A549 (cell line): Measurements from ENCODE around the gene TCTN2. TPM values are rescaled to one million over a fixed set of nuclear protein-coding genes. Genes with fewer than 3 reads are reported as not detected.

Source experiments
- ATAC-seq, 2 experiments: fragments of 200-7000 bp in 1 of 2; fragments of >200 bp in 1 of 2; cut with Nextera tagmentation in 1 of 2; cut with Tn5 transposase in 1 of 2; 3 replicates each; pipeline versions ENCODE4 v1.8.0 to v1.9.1; 2018 to 2020; ENCODE audit warnings: mild to moderate bottlenecking in 1 of 2, moderate library complexity in 1 of 2
- CTCF ChIA-PET: fragments of 300-600 bp; sonication (Branson Sonifier 250); formaldehyde crosslinking; extraction: SDS; loops from one replicate; lab custom pipeline; 2021; ENCODE audit warnings: antibody characterized with exemption, inconsistent platforms; lab: Yijun Ruan, JAX
- POLR2A ChIA-PET: fragments of 350-600 bp; formaldehyde crosslinking; extraction: SDS; loops from one replicate; lab custom pipeline; 2021; ENCODE audit warnings: antibody characterized with exemption, inconsistent platforms; lab: Yijun Ruan, JAX
- DNase-seq, 2 experiments: peaks; one replicate each; pipeline versions ENCODE4 v3.0.0 to v3.0.0-alpha.2; 2011 to 2016; ENCODE audit warnings: low read depth in 1 of 2, low spot score in 1 of 2
- FAIRE-seq: peaks from 2 replicates; lab custom pipeline; 2011; peaks lifted over from hg19 to GRCh38; lab: Jason Lieb, UNC
- H3K27ac ChIP-seq, 2 experiments: fragments of >200 bp; sonication (Bioruptor Twin); formaldehyde crosslinking; 3 replicates each; pipeline ENCODE4 v1.5.1; 2016 to 2017
- H3K4me1 ChIP-seq: fragments of >200 bp; sonication (Bioruptor Twin); formaldehyde crosslinking; 3 replicates; pipeline ENCODE4 v1.6.1; 2016
- H3K4me2 ChIP-seq: fragments of >200 bp; sonication (Bioruptor Twin); formaldehyde crosslinking; 3 replicates; pipeline ENCODE4 v1.6.1; 2016
- H3K4me3 ChIP-seq: fragments of >200 bp; sonication (Bioruptor Twin); formaldehyde crosslinking; 3 replicates; pipeline ENCODE4 v1.5.1; 2016
- H3K9me3 ChIP-seq: fragments of >200 bp; sonication (Bioruptor Twin); formaldehyde crosslinking; 3 replicates; pipeline ENCODE4 v1.6.1; 2016
- BHLHE40 ChIP-seq: IDR thresholded peaks from 2 replicates; pipeline ENCODE4 v1.6.1; 2012; ENCODE audit warnings: low read depth, low read length, inconsistent platforms
- CBX2 ChIP-seq: fragments of 200-600 bp; sonication (generic); IDR thresholded peaks from 2 replicates; pipeline ENCODE4 v1.6.1; 2016; ENCODE audit warnings: low read depth, mild to moderate bottlenecking, borderline replicate concordance
- CBX8 ChIP-seq: fragments of 200-600 bp; sonication (generic); IDR thresholded peaks from 2 replicates; pipeline ENCODE4 v1.6.1; 2016
- CHD4 ChIP-seq: fragments of 200-600 bp; sonication (generic); IDR thresholded peaks from 2 replicates; pipeline ENCODE4 v1.6.1; 2016; ENCODE audit warnings: antibody characterized with exemption, mild to moderate bottlenecking, borderline replicate concordance
- EHF ChIP-seq: fragments of 250-450 bp; sonication (Bioruptor Pico); IDR thresholded peaks from 2 replicates; pipeline ENCODE4 v1.5.0; 2020; ENCODE audit warnings: mild to moderate bottlenecking
- EHMT2 ChIP-seq: fragments of 200-600 bp; sonication (generic); IDR thresholded peaks from 2 replicates; pipeline ENCODE4 v1.6.1; 2016; ENCODE audit warnings: antibody characterized with exemption, low read depth, mild to moderate bottlenecking, moderate library complexity
- ESRRA ChIP-seq: fragments of 150-350 bp; IDR thresholded peaks from 2 replicates; pipeline ENCODE4 v1.6.1; 2014; ENCODE audit warnings: mild to moderate bottlenecking, low read length, borderline replicate concordance
- FOXS1 ChIP-seq: fragments of 250-450 bp; sonication (Bioruptor Pico); IDR thresholded peaks from 2 replicates; pipeline ENCODE4 v1.5.0; 2020; ENCODE audit warnings: mild to moderate bottlenecking, moderate library complexity
- GATA3 ChIP-seq: IDR thresholded peaks from 2 replicates; pipeline ENCODE4 v1.6.1; 2012; ENCODE audit warnings: borderline replicate concordance
- HEYL ChIP-seq: fragments of 250-450 bp; sonication (Bioruptor Pico); IDR thresholded peaks from 2 replicates; pipeline ENCODE4 v1.8.0; 2021; ENCODE audit warnings: mild to moderate bottlenecking, moderate library complexity
- HOXA7 ChIP-seq: fragments of 250-450 bp; sonication (Bioruptor Pico); IDR thresholded peaks from 2 replicates; pipeline ENCODE4 v1.5.0; 2020; ENCODE audit warnings: mild to moderate bottlenecking, moderate library complexity
- JUN ChIP-seq, 2 experiments: fragments of >200 bp; sonication (Bioruptor Twin); formaldehyde crosslinking; IDR thresholded peaks; 2 replicates in 1 of 2; 3 replicates in 1 of 2; pipeline ENCODE4 v1.6.1; 2016 to 2017
- JUNB ChIP-seq: fragments of >200 bp; sonication (Bioruptor Twin); formaldehyde crosslinking; IDR thresholded peaks from 2 replicates; pipeline ENCODE4 v1.6.1; 2016
- MYC ChIP-seq: IDR thresholded peaks from 2 replicates; pipeline ENCODE4 v1.6.1; 2012; ENCODE audit warnings: mild to moderate bottlenecking, inconsistent platforms, low read length, improper control_type of control experiment, borderline replicate concordance
- NFE2L2 ChIP-seq: fragments of 150-350 bp; conservative IDR thresholded peaks from 2 replicates; pipeline ENCODE4 v1.6.1; 2014; ENCODE audit warnings: low read length
- POLR2A ChIP-seq: IDR thresholded peaks from 2 replicates; pipeline ENCODE4 v1.6.1; 2012; ENCODE audit warnings: mild to moderate bottlenecking, low read length
- RFX5 ChIP-seq: fragments of 450-650 bp; IDR thresholded peaks from 2 replicates; pipeline ENCODE4 v1.7.1; 2014; ENCODE audit warnings: antibody characterized with exemption, mild to moderate bottlenecking, moderate library complexity
- TFCP2L1 ChIP-seq: fragments of 250-450 bp; sonication (Bioruptor Pico); IDR thresholded peaks from 2 replicates; pipeline ENCODE4 v1.5.0; 2021; ENCODE audit warnings: mild to moderate bottlenecking
- ZNF302 ChIP-seq: fragments of 250-450 bp; sonication (Bioruptor Pico); IDR thresholded peaks from 2 replicates; pipeline ENCODE4 v1.9.0; 2021; ENCODE audit warnings: inconsistent platforms, mild to moderate bottlenecking, moderate library complexity
- ZSCAN20 ChIP-seq: fragments of 250-450 bp; sonication (Bioruptor Pico); IDR thresholded peaks from 2 replicates; pipeline ENCODE4 v1.8.0; 2022; ENCODE audit warnings: mild to moderate bottlenecking, moderate library complexity
- WGBS: methylation state at CpG from one replicate; pipeline ENCODE4 v1.1.6; 2017; ENCODE audit errors: missing lambda C conversion rate; 5-methylcytosine and 5-hydroxymethylcytosine counted together
- polyA plus RNA-seq, 4 experiments: library from polyadenylated mRNA; depleted of rRNA in 3 of 4; stranded (reverse); fragments of >200 nt; fragmentation: RNase III in 1 of 4; extraction: RNeasy Plus Mini Kit Qiagen cat#74134 plus additional on column Dnase treatment in 1 of 4; gene quantifications; 2 replicates in 3 of 4; 3 replicates in 1 of 4; pipeline ENCODE4 v1.2.3, GENCODE V29; 2011 to 2017
- TF ChIP-seq, protein P1 (sequence below): fragments of 250-450 bp; sonication (Bioruptor Pico); IDR thresholded peaks from 2 replicates; pipeline ENCODE4 v1.5.0; 2020; ENCODE audit warnings: low read depth, mild to moderate bottlenecking, moderate library complexity
- TF ChIP-seq, protein P2 (sequence below): fragments of >200 bp; sonication (Bioruptor Twin); formaldehyde crosslinking; IDR thresholded peaks from 2 replicates; pipeline ENCODE4 v1.6.1; 2016
- TF ChIP-seq, protein P3 (sequence below): IDR thresholded peaks from 2 replicates; pipeline ENCODE4 v1.6.1; 2012
- TF ChIP-seq, protein P4 (sequence below): IDR thresholded peaks from 2 replicates; pipeline ENCODE4 v1.6.1; 2012; ENCODE audit warnings: low read depth, borderline replicate concordance
- TF ChIP-seq, protein P5 (sequence below): fragments of 450-650 bp; IDR thresholded peaks from 2 replicates; pipeline ENCODE4 v1.6.1; 2014; ENCODE audit warnings: antibody characterized with exemption
- TF ChIP-seq, protein P6 (sequence below): fragments of >200 bp; sonication (Bioruptor Twin); formaldehyde crosslinking; IDR thresholded peaks from 3 replicates; pipeline ENCODE4 v1.5.1; 2016

TCTN2 gene
- polyA plus RNA-seq, 2 of the 4 experiments (the other 2 are of a cell fraction): 8.6 to 14.3 TPM

DNA sequence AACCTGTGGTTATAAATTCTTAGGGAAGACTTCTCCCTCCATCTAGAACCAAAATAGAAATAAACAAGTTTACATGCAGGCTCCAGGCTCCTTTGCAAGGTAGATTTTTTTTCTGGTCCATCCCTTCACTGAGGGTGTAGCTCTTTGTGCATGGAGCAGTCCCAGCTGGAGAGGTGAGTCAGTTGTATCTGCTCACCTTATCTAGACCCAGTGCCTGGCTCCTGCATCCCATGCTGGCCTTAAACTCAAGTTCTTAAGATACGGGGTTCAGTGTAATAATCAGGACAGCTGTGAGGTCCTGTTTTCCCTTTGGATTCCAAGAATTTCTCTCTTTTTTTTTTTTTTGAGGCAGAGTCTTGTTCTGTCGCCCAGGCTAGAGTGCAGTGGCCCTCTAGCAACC is 56.0 kb downstream of the TCTN2 start (continued):
- TF ChIP-seq, protein P1, sequence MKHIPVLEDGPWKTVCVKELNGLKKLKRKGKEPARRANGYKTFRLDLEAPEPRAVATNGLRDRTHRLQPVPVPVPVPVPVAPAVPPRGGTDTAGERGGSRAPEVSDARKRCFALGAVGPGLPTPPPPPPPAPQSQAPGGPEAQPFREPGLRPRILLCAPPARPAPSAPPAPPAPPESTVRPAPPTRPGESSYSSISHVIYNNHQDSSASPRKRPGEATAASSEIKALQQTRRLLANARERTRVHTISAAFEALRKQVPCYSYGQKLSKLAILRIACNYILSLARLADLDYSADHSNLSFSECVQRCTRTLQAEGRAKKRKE (CRISPR knock-in tag): no peak
- TF ChIP-seq HEYL (CRISPR knock-in tag): no peak

DNA sequence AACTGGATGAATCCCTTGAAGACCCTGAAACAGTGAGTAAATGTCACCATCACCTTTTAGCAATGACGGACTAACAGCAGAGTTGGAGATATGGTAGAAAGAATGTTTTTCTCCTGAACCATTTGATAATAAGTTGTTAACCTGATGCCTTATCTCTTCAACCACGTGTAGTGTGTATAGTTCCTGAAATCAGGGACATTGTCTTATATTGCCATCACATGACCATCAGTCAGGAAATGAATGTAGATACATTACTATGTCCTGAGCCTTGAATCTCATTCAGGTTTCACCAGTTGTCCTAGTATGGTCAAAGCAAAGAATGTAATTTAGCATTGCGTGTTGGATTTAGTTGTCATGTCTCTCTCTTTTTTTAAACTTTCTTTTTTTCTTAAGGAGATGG is 57.0 kb downstream of the TCTN2 start:
- no peak overlapping the region for H3K27ac ChIP-seq
- ATAC-seq (no peak), FAIRE-seq (no peak), DNase-seq (no peak)
- POLR2A ChIA-PET: no interaction called here
- CTCF ChIA-PET: no interaction called here
- WGBS: 89% methylated on average over 3 of the region's 3 CpGs
- H3K4me2 ChIP-seq: no peak overlapping the region
- H3K4me1 ChIP-seq: no peaks in the 10 kb centered on the region
- H3K4me3 ChIP-seq: no peak overlapping the region
- no peaks in the 10 kb centered on the region for H3K9me3 ChIP-seq
- TF ChIP-seq BHLHE40 (no peak), CBX8 (no peak), ESRRA (no peak), GATA3 (no peak), EHF (CRISPR knock-in tag) (no peak), CBX2 (no peak), MYC (no peak), HOXA7 (CRISPR knock-in tag) (no peak), HEYL (CRISPR knock-in tag) (no peak), RFX5 (no peak), ZNF302 (CRISPR knock-in tag) (no peak), JUNB (no peak), EHMT2 (no peak)
- TF ChIP-seq, protein P2, sequence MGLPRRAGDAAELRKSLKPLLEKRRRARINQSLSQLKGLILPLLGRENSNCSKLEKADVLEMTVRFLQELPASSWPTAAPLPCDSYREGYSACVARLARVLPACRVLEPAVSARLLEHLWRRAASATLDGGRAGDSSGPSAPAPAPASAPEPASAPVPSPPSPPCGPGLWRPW: no peak
- TF ChIP-seq, protein P3, sequence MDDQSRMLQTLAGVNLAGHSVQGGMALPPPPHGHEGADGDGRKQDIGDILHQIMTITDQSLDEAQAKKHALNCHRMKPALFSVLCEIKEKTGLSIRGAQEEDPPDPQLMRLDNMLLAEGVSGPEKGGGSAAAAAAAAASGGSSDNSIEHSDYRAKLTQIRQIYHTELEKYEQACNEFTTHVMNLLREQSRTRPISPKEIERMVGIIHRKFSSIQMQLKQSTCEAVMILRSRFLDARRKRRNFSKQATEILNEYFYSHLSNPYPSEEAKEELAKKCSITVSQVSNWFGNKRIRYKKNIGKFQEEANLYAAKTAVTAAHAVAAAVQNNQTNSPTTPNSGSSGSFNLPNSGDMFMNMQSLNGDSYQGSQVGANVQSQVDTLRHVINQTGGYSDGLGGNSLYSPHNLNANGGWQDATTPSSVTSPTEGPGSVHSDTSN: no peak
- TF ChIP-seq, protein P4, sequence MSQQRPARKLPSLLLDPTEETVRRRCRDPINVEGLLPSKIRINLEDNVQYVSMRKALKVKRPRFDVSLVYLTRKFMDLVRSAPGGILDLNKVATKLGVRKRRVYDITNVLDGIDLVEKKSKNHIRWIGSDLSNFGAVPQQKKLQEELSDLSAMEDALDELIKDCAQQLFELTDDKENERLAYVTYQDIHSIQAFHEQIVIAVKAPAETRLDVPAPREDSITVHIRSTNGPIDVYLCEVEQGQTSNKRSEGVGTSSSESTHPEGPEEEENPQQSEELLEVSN: no peak
- TF ChIP-seq, protein P5, sequence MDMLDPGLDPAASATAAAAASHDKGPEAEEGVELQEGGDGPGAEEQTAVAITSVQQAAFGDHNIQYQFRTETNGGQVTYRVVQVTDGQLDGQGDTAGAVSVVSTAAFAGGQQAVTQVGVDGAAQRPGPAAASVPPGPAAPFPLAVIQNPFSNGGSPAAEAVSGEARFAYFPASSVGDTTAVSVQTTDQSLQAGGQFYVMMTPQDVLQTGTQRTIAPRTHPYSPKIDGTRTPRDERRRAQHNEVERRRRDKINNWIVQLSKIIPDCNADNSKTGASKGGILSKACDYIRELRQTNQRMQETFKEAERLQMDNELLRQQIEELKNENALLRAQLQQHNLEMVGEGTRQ: no peak

DNA sequence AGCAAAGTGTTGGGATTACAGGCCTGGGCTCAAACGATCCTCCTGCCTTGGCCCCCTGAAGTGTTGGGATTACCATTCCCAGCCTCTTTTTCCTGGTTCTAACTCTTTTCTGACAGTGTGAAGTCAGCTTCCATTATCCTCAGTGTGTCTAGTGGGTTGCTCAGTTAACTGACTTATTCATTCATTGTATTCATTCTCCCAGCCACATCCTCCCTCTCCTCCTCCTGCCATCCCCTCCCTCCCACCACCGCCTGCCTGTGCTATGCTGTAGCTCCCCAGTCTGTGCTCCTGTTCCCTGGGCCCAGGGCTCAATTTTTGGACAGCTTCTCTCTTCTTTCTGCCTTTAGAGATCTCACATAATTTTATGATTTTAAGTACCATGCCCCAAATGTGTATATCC is 60.7 kb downstream of the TCTN2 start:
- Histone ChIP-seq H3K27ac (no peak overlapping the region), H3K4me2 (no peak overlapping the region), H3K4me3 (no peak overlapping the region), H3K4me1 (no peaks in the 10 kb centered on the region), H3K9me3 (no peaks in the 10 kb centered on the region)
- DNase-seq (no peak), ATAC-seq (no peak), FAIRE-seq (no peak)
- ChIA-PET POLR2A (no interaction called here), CTCF (interaction anchor here (1.3 kb wide), 1 partner anchor 13 kb away, joined by 3 read pairs; no protein-coding TSS in a partner anchor)
- WGBS: 95% methylated on average over 2 of the region's 2 CpGs
- no peak for TF ChIP-seq ZSCAN20 (CRISPR knock-in tag)
- TF ChIP-seq RFX5: no peak
- TF ChIP-seq CBX8: no peak
- TF ChIP-seq HEYL (CRISPR knock-in tag): no peak
- TF ChIP-seq, protein P6, sequence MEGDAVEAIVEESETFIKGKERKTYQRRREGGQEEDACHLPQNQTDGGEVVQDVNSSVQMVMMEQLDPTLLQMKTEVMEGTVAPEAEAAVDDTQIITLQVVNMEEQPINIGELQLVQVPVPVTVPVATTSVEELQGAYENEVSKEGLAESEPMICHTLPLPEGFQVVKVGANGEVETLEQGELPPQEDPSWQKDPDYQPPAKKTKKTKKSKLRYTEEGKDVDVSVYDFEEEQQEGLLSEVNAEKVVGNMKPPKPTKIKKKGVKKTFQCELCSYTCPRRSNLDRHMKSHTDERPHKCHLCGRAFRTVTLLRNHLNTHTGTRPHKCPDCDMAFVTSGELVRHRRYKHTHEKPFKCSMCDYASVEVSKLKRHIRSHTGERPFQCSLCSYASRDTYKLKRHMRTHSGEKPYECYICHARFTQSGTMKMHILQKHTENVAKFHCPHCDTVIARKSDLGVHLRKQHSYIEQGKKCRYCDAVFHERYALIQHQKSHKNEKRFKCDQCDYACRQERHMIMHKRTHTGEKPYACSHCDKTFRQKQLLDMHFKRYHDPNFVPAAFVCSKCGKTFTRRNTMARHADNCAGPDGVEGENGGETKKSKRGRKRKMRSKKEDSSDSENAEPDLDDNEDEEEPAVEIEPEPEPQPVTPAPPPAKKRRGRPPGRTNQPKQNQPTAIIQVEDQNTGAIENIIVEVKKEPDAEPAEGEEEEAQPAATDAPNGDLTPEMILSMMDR: no peak
- TF ChIP-seq FOXS1 (CRISPR knock-in tag): no peak
- TF ChIP-seq CHD4: no peak
- no peak for TF ChIP-seq BHLHE40
- no peak for TF ChIP-seq TFCP2L1 (CRISPR knock-in tag)
- TF ChIP-seq JUN (IDR thresholded peaks at IDR 0.05): no peak
- no peak for TF ChIP-seq NFE2L2
- no peak for TF ChIP-seq POLR2A
